IPS DF 6.9 (cell line): ENCODE data around the gene CUX1.

Experiments used
- DNase-seq: peaks from one replicate; pipeline ENCODE4 v3.0.0-alpha.2; 2013; ENCODE audit warnings: low read depth, low spot score
- H3K27ac ChIP-seq: one replicate; pipeline ENCODE4 v1.5.1; 2013; ENCODE audit warnings: low read length, control low read depth
- H3K27me3 ChIP-seq: 2 replicates; pipeline ENCODE4 v1.6.1; 2013; ENCODE audit warnings: mild to moderate bottlenecking, low read length; ENCODE audit not compliant: control insufficient read depth, insufficient read depth
- H3K36me3 ChIP-seq: 2 replicates; pipeline ENCODE4 v1.6.1; 2013; ENCODE audit warnings: low read length; ENCODE audit not compliant: control insufficient read depth, insufficient read depth
- H3K4me1 ChIP-seq: 2 replicates; pipeline ENCODE4 v1.6.1; 2013; ENCODE audit warnings: low read length; ENCODE audit not compliant: control insufficient read depth, insufficient read depth
- H3K4me3 ChIP-seq: 2 replicates; pipeline ENCODE4 v1.5.1; 2013; ENCODE audit warnings: mild to moderate bottlenecking, low read length
- H3K9me3 ChIP-seq: 2 replicates; pipeline ENCODE4 v1.6.1; 2013; ENCODE audit warnings: low read length, inconsistent platforms; ENCODE audit not compliant: control insufficient read depth, insufficient read depth
- WGBS: extraction: QIAGEN DNeasy Blood & Tissue Kit; methylation state at CpG from one replicate; pipeline ENCODE4 v1.1.7; 2013; ENCODE audit warnings: mixed read lengths, missing lambda C conversion rate; ENCODE audit not compliant: insufficient read length, insufficient coverage; 5-methylcytosine and 5-hydroxymethylcytosine counted together

Gene CUX1

DNA sequence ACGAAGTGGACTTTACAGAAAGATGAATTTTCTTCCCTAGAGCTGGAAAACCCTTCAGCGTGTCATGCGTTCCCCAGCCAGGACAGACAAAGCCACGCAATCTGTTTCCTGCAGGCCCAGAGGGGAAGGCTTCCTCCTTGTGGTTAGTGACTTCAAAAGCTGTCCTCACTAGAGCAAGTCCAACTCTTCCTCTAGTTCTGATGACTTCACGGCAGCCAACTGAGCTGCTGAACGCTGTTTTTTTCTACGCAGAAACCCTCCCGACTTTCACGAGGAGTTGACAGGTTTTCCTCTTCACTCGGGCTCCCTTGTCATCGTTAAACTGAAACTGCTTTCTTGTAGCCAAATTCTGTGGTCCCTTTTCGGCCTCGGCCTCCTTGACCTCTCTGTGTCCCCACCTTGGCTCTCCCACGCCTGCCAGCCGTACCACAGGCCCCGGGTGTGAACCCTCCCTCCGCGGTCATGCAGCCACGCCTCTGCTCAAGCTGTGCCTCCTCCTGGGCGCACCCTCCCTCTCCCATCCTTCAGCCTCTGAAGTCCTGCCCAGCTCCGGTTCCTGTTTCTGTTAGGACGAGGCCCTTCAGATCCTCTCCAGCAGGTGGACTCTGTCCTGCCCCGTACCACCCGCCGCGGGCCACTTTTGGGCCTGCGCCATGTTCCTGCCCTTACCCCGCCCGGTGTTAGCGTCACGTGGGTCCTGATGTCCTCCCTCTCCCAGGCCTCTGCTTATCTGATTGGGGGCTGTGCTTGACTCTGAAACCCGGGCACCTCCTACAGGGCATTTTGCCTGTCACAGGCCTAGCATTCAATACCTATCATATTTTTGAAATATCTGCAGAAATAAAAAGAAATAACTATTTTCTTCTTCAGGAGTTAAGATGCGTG, 39.3 kb downstream of the CUX1 start:
- H3K27ac ChIP-seq: no peak overlapping the region

DNA sequence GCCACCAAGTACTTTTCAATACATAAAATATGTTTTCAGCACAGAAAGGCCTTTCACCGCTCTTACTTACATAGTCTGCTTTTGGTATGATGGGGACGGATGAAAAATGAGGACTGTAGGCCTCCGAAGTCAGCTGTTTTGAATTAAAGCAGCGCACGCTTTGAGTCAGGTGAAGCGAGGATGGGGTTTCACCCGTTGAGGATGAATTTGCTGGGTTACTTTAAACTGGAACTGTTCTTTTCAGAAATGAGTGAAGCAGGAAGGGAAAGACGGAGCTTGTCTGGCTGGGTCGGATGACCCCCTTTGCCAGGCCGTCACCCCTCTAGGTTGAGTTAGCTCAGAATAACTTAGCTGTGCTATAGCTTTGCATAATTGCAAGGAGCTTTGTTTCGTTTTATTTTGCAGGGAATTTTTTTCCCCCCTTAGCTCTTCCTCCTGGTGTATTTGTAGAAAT, 40.0 kb downstream of the CUX1 start:
- H3K27me3 ChIP-seq: no peaks in the 10 kb centered on the region
- H3K4me1 ChIP-seq: peaks cover 7% of the 10 kb centered on the region
- WGBS: no CpG with 5 or more reads among the region's 11 CpGs
- DNase-seq: no peak
- no peaks in the 10 kb centered on the region for H3K9me3 ChIP-seq
- no peak overlapping the region for H3K27ac ChIP-seq
- H3K36me3 ChIP-seq: peaks cover 3% of the 10 kb centered on the region; the same call in 1 of the 2 replicates
- no peak overlapping the region for H3K4me3 ChIP-seq

More for the DNA sequence above, 39.3 kb downstream of the CUX1 start:
- H3K36me3 ChIP-seq: peaks cover 3% of the 10 kb centered on the region; the same call in 1 of the 2 replicates
- no peak overlapping the region for H3K4me3 ChIP-seq
- H3K9me3 ChIP-seq: no peaks in the 10 kb centered on the region
- H3K4me1 ChIP-seq: peaks cover 5% of the 10 kb centered on the region; the same call in 1 of the 2 replicates
- H3K27me3 ChIP-seq: no peaks in the 10 kb centered on the region
- WGBS: no CpG with 5 or more reads among the region's 33 CpGs
- no peak for DNase-seq

DNA sequence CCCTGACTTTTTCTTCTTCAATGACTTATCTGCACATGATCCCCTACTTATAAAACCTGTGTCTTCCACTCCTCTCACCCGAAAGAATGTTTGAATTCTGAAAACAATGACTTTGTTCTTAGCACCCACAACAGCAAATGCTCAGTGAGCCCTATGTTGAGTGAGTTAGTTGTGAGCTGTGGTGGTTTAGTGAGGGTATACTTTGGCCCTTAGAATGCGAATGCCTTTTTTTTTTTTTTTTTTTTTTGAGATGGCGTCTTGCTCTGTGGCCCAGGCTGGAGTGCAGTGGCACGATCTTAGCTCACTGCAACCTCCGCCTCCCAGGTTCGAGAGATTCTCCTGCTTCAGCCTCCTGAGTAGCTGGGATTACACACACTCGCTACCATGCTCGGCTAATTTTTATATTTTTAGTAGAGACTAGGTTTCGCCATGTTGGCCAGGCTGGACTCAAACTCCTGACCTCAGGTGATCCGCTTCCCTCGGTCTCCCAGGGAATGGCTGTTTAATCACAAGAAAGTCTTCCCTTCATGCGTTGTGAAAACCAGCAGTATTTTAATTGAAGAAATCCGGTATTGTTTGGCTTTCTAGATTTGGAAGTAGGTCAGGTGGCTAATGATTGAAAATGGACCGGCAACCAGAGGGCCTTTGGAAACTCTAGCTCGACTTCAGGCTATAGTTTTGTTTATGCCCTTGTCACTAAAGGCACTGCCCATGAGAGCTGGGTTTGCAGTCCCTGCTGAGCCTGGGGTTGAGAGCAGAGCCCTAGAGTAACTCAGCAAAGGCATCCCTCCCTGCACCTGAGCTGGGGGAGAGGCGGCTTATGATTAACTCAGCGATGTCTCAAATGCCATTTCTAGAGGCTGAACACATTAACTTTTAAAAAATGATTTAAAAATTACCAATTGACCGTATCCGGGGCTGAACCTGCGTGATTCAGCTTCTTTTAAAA, 41.3 kb downstream of the CUX1 start:
- Histone ChIP-seq H3K36me3 (peaks cover 3% of the 10 kb centered on the region; the same call in 1 of the 2 replicates), H3K27ac (no peak overlapping the region), H3K4me1 (peaks cover 7% of the 10 kb centered on the region), H3K9me3 (no peaks in the 10 kb centered on the region), H3K4me3 (no peak overlapping the region), H3K27me3 (no peaks in the 10 kb centered on the region)
- WGBS: no CpG with 5 or more reads among the region's 20 CpGs
- DNase-seq: no peak

DNA sequence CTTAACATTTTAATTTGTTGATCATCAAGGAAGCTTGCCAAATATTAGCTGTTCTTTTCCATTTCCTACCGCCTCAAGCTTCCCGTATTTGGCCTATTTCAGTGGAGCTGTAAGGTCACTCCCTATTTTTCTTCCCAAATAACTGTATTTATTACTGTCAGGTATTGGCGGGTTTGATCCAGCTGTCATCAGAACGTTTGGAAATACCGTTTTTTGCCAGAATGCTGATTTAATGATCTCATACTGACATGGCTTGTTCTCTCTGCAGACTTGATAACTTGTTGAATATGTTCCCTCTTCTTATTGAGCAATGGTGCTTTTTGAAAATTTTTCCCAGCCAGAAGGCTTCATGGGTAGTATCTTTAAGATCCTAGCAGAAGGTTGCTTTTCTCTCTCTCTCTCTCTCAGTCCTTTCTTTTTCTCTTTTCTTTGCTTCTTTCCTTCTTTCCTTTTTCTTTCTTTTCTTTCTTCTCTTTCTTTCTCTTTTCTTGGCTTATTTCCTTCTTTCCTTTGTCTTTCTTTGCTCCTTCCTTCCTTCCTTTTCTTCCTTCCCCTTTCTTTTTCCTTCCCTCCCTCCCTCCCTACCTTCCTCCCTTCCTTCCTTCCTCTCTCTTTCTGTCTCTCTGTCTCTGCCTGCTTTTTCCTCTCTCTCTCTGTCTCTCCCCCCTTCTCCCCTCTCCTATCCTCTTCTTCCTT, 42.1 kb downstream of the CUX1 start:
- Histone ChIP-seq H3K27me3 (no peaks in the 10 kb centered on the region), H3K9me3 (no peaks in the 10 kb centered on the region), H3K4me1 (peaks cover 7% of the 10 kb centered on the region), H3K4me3 (no peak overlapping the region), H3K36me3 (peaks cover 3% of the 10 kb centered on the region; the same call in 1 of the 2 replicates), H3K27ac (no peak overlapping the region)
- DNase-seq: no peak
- no CpG with 5 or more reads among the region's 5 CpGs for WGBS

DNA sequence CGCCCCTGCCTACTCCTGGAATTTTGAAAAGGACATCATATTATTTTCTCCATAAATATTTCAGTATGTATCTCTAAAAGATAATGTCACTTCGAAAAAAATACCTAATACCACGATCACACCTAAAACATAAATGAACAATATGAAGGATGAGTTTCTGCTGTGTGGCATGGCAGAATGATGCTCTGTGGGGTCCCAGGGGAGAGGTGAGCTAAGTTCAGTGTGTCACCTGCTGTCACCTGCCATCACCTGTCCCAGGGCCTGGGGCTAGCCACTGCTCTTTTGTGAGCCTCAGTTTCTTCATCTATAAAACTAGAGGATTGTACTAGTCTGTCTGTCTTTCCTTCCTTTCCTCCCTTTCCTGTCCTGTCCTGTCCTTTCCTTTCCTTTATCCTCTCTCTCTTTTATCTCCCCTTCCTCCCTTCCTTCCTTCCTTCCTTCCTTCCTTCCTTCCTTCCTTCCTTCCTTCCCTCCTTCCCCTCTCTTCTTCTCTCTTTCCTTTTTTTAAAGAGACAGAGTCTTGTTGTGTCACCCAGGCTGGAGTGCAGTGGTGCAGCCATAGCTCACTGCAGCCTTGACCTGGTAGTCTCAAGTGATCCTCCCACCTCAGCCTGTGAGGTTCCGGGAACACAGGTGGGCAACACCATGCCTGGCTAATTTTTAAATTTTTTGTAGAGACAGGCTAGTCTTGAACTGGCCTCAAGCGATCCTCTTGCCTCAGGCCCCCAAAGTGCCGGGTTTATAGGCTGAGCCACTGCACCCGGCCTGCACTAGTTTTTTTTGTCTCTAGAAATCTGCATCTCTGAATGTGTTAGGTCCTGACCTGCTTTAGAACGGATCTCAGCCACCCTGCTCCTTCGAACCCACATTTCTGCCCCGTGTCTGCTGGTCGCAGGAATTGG, 43.1 kb downstream of the CUX1 start:
- DNase-seq: no peak
- no peaks in the 10 kb centered on the region for H3K9me3 ChIP-seq
- WGBS: 100% methylated on average over 2 of the region's 11 CpGs
- H3K4me3 ChIP-seq: no peak overlapping the region
- H3K27me3 ChIP-seq: no peaks in the 10 kb centered on the region
- H3K4me1 ChIP-seq: peaks cover 7% of the 10 kb centered on the region
- peaks cover 3% of the 10 kb centered on the region; the same call in 1 of the 2 replicates for H3K36me3 ChIP-seq
- H3K27ac ChIP-seq: no peak overlapping the region

DNA sequence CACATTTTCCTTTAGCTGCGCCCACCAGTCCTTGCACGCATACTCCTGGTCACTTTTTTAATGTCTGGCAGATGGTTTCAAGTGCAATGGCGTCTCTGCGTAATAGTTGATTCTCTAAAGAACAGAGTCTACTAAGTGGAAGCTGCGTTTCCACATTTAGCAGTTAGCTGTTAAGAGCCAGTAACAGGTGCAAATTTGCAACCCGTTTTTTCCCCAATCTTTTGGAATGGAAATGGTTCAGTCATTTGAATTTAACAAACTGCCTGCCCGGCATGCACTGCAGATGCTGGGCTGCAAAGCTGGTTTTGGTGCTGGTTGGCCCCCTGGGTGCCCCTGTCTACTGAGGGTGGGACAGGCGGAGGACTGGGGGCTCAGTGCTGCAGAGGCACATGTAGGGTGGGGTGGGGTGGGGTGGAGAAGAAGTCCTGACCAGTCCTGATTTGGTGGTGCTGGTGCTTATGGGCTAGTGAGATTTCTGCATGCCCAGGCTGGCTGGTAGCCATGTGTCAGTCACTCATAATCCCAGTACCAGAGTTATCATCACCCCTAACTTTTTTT, 43.9 kb downstream of the CUX1 start:
- Histone ChIP-seq H3K4me3 (no peak overlapping the region), H3K4me1 (peaks cover 7% of the 10 kb centered on the region), H3K9me3 (no peaks in the 10 kb centered on the region), H3K27ac (no peak overlapping the region), H3K36me3 (peaks cover 3% of the 10 kb centered on the region; the same call in 1 of the 2 replicates), H3K27me3 (no peaks in the 10 kb centered on the region)
- no peak for DNase-seq
- no CpG with 5 or more reads among the region's 8 CpGs for WGBS

DNA sequence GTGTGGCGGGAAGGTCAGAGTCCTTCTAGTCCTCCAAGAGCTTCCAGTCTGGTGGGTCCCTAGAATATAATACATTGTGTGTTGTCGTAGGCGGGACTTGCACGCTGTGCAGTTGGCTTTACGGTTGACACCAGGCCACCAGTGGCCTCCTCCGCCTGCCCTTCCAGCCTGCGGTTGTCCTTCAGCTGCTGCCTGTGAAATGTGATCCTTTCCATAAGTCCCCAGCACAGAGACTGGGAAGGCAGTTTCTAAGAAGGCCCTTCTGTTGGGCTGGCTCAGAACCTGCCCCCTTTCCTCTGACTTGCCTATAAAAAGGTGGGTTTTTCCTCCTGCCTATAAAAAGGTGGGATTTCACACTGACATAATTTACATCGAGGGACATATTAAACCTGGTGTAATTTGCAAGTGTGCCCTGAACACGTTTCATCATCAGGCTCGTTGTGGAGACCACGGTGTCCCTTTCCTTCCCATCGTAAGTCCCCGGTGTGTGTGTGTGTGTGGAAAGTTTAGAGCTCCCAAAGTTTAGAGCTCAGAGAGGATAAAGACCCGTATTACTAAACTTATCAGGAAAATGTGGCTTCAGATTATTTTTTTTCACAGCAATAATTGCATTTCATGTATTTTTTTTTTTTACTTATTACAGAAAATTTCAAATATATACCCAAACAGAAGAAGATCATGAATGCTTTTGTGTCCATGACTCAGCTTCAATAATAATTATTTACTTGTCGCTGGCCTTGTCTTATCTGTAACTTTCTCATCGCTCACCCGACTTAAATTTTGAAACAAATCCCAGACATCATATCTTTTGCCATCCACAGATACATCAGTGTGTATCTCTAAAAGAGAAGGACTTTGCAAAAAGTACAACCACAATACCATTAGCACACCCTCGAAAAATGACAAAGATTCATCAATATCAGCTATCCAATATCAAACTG, 45.1 kb downstream of the CUX1 start:
- H3K36me3 ChIP-seq: no peaks in the 10 kb centered on the region
- 100% methylated on average over 2 of the region's 18 CpGs for WGBS
- H3K27me3 ChIP-seq: no peaks in the 10 kb centered on the region
- H3K27ac ChIP-seq: no peak overlapping the region
- H3K9me3 ChIP-seq: no peaks in the 10 kb centered on the region
- no peak overlapping the region for H3K4me3 ChIP-seq
- H3K4me1 ChIP-seq: peaks cover 4% of the 10 kb centered on the region; the same call in 1 of the 2 replicates
- DNase-seq: no peak

DNA sequence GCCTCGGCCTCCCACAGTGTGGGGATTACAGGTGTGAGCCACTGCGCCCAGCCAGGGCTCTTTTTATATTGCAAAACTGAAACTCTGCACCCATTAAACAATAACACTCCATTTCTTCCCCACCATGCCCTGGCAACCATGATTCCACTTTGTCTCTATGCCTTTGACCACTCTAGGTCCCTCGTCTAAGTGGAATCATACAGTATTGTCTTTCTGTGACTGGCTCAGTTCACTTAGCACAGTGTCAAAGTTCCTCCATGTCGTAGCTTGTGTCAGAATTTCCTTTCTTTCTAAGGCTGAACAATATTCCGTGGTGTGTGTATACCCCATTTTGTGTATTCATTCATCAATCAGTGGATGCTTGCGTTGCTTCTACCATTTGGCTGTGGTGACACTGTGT, 46.2 kb downstream of the CUX1 start:
- no CpG with 5 or more reads among the region's 6 CpGs for WGBS
- no peaks in the 10 kb centered on the region for H3K27me3 ChIP-seq
- H3K27ac ChIP-seq: no peak overlapping the region
- no peaks in the 10 kb centered on the region for H3K9me3 ChIP-seq
- no peaks in the 10 kb centered on the region for H3K36me3 ChIP-seq
- H3K4me3 ChIP-seq: no peak overlapping the region
- H3K4me1 ChIP-seq: peaks cover 5% of the 10 kb centered on the region; the same call in 1 of the 2 replicates
- no peak for DNase-seq
